Heart left ventricle (tissue), 13 donors: ENCODE data around the gene TRAF7.

Experiments used
- POLR2A ChIP-seq, 2 donors: fragments of 450-650 bp; IDR thresholded peaks; one replicate each; pipeline ENCODE4 v1.6.1; 2017; ENCODE audit warnings: antibody characterized with exemption in 2 of 2, mild to moderate bottlenecking in 2 of 2, moderate library complexity in 2 of 2
- TF ChIP-seq, protein P1 (sequence below), 12 donors: fragments of 200-600 bp; sonication (generic) in 4 of 12; IDR thresholded peaks; one replicate each; pipeline versions ENCODE4 v1.5.0 to v1.8.0; 2018 to 2022; ENCODE audit warnings: antibody characterized with exemption in 12 of 12, mild to moderate bottlenecking in 5 of 12
- donor health status: ischemic (EF 13 %, LVEDD 7.1; RV severe dilation, severe dysfunction).
- donor health status: DM: no; HTN: yes; CAD: no.
- donor health status: DM: no; HTN: no; CAD: no.
- donor health status: ischemic (EF 25% LVEDD 6.9; RV normal size, moderate dysfunction).
- donor health status: ischemic (EF 25% LVEDD 5.7; RV mildly dilated, moderate dysfunction).
- donor health status: ischemic (EF 35%, LVEDD 5.7; RV mildly dilated, moderate dysfunction).
- donor health status: nonischemic (EF 11% LVEDD 7.7; RV severe dilation, severe dysfunction).
- donor health status: DM: yes; HTN: yes; CAD: no.
- donor health status: PGD.
- donor health status: ischemic (EF 29% LVEDD 5.4; RV normal size, mild dysfunction).
- donor health status: nonischemic (EF 23%, LVEDD 6.1; RV moderate dilation, normal function).

GRCh38 chr16:2196162-2196980 is 40.8 kb downstream of the TRAF7 start, which contains the start of gene CASKIN1:
- TF ChIP-seq, protein P1, sequence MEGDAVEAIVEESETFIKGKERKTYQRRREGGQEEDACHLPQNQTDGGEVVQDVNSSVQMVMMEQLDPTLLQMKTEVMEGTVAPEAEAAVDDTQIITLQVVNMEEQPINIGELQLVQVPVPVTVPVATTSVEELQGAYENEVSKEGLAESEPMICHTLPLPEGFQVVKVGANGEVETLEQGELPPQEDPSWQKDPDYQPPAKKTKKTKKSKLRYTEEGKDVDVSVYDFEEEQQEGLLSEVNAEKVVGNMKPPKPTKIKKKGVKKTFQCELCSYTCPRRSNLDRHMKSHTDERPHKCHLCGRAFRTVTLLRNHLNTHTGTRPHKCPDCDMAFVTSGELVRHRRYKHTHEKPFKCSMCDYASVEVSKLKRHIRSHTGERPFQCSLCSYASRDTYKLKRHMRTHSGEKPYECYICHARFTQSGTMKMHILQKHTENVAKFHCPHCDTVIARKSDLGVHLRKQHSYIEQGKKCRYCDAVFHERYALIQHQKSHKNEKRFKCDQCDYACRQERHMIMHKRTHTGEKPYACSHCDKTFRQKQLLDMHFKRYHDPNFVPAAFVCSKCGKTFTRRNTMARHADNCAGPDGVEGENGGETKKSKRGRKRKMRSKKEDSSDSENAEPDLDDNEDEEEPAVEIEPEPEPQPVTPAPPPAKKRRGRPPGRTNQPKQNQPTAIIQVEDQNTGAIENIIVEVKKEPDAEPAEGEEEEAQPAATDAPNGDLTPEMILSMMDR (IDR thresholded peaks at IDR 0.05), result no peak
- no peak for TF ChIP-seq POLR2A (IDR thresholded peaks at IDR 0.05)
